Measurements from ENCODE around the gene PEAK1.

PEAK1 gene

GRCh38 chr15:77398927-77399326 lies 21.0 kb downstream of the PEAK1 start:
- no peak for DNase-seq (ENCODE audit: low read depth)

GRCh38 chr15:77396692-77397091 lies 23.2 kb downstream of the PEAK1 start:
- DNase-seq (ENCODE audit: low read depth) = no peak

- no peak for DNase-seq (ENCODE audit: low read depth)
Observed at GRCh38 chr15:77395013-77395774, 24.7 kb downstream of the PEAK1 start.

DNA sequence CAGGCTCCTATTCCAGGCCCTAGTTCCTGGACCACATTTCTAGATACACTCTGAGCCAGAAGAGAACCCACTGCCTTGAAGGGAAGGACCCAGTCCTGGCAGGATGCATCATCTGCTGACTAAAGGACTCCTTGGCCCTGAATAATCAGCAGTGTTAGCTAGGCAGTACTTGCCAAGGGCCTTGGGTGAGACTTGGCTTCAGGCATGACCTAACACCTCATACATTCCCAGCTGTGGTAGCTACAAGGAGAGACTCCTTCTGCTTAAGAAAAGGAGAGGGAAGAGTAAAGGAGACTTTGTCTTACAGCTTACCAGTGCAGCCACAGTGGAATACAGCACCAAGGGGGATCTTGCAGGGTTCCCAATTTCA lies 26.4 kb downstream of the PEAK1 start:
- DNase-seq (ENCODE audit: low read depth) = no peak

DNA sequence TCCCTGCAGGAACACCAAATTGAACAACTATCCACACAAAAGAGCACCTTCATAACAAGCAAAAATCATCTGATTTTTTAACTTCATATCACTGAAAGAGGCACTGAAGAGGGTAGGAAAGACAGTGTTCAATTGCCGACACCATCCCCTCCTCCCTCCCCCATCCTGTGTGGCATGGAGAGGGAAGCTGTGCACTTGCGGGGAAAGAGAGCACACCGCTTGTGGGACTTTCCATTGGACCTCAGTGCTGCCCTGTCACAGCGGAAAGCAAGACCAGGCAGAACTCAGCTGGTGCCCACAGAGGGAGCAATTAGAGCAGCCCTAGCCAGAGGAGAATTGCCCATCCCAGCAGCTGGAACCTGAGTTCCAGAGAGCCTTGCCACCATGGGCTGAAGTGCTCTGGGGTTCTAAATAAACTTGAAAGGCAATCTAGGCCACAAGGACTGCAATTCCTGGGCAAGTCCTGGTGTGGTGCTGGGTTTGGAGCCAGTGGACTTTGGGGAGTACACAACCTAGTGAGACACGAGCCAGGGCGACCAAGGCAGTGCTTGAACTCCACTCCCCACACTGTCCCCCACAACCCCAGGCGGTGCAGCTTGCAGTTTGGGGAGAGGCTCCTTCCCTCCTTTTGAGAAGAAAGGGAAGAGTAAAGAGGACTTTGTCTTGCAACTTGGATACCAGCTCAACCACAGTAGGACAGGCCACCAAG lies 27.0 kb downstream of the PEAK1 start:
- no peak for DNase-seq (ENCODE audit: low read depth)

GRCh38 chr15:77391372-77391951 lies 28.4 kb downstream of the PEAK1 start:
- DNase-seq (ENCODE audit: low read depth) = no peak

DNA sequence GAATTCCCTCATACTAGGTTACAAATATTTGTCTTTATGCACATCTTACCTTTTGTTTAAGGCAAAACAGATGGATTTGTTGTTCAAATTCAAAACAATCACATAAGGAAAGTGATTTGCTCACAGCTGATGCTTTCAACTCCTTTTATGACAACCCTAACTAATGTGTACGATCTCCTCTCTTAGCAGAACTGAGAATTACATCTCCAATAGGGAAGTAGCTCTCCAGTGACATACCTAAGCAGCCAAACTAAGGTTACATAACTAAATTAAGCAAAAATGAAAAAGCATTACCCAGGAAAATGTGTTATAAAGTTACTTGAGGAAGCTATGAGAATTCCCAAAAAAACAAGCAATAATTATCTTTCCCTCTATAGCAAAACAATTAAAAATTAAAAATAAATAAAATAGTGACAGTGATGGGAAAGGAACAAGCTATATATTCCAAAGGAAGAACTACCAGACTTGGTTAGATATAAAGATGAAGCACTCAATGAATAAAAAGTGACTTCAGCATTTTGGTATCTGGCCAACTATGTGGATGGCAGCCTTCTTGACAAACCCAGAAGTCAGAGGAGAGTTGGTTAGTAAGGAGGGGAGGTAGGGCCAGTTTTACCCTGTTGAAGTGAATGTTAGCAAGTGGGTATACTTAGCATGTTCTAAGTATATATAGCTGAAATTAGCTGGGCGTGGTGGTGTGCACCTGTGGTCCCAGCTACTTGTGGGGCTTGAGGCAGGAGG lies 32.4 kb downstream of the PEAK1 start:
- no peak for DNase-seq (ENCODE audit: low read depth)

DNA sequence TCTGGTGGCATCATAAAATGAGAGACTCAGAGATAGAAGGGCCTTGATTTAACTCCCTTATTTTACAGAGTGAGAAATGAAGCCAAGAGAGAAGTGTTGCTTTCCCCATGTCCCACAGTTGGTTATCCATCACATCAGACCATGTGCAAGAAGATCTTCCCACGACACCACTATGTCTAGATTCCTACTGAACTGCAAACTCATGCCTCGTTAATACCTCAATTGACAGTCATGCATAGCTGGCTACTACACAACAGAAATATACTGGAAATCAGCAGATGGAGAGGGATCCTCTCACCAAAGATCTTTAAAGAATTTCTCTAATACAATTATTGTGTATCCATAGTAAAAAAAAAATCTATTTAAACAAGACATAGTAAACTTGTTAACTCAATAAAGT lies 33.3 kb downstream of the PEAK1 start:
- DNase-seq (ENCODE audit: low read depth) = no peak

GRCh38 chr15:77384589-77385359 lies 35.1 kb downstream of the PEAK1 start:
- no peak for DNase-seq (ENCODE audit: low read depth)

DNA sequence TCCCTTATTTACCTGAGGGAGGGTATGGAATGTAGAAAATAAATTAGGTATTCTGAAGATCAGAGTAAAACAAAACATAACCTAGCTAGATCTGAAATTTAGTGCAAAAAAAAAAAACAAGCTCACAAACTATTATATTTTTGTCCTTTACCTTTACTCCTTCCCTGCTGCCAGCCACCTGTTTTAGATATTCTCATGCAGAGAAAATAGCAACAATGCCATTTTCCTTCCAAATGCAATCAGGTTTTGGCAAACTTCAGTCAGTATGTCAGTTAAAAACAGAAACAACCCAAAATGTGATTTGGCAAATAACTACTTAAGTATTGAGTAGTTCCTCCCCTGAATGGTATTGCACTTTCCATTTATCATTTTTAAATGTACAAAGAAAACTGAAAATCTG lies 35.8 kb downstream of the PEAK1 start:
- DNase-seq (ENCODE audit: low read depth) = no peak

DNA sequence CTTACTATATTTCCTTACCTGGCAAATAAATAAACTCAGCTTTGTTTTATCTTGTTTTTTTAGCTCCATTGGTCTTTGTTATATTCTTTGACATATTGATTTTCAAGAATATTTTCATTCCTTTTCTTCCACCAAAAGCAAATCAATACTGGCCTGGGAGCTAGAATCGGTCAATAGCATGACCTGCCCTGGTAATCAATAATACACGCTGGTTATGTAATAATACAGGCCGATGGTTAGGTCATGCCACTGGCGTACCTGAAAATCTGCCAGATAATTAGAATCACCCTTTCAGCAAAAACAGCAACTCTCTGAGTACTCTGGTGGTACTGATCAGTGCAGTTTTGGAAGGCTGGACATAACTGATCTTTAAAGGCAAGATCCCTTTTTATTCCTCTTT lies 39.9 kb downstream of the PEAK1 start:
- no peak for DNase-seq (ENCODE audit: low read depth)

DNA sequence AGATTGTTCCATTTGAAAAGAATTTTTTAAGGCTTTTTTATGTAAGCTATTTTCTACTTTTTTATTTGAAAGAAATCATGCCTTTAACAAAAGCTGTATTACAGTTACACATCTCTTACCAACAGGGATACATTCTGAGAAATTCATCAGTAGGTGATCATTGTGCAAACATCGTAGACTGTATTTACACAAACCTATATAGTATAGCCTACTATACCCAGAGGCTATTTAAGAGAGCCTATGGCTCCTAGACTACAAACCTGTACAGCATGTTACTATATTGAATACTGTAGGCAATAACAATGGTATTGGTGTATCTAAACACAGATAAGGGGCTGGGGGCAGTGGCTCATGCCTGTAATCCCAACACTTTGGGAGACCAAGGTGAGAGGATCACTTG lies 43.1 kb downstream of the PEAK1 start:
- DNase-seq (ENCODE audit: low read depth) = no peak

DNA sequence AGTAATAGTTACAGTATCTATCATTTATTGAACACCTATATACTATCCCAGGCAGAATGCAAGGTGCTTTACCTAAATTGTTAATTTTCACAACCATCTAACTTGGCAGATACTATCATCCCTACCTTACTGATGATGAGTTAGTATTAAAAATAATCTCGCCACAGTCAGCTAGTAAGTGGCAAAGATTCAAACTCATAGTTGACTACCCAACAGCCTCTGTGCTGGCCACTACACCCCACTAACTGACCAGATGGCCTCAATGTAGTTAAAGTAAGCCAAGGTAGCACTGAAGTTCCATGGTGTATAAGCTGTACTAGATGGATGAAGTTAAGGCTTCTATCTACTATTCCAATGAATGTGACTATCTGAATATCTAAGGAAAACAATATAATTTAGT lies 44.8 kb downstream of the PEAK1 start:
- no peak for DNase-seq (ENCODE audit: low read depth)

DNA sequence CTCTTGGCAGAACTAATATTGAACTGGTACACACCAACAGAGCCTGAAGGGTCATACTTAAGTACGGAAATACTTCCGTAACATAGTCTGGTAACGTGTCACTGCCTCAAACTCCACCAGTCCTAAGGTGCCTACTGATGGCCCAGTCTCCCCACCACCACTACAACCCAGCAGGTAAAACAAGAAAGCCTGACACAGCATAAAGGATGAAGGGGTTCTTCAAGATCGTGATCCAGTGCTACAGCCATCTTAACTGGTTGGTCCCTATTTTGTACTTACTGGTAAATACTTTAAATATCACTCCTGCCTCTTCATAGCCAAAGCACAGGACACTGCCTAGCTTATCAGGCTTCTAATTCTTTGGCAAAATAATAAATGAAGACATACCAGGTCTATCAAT lies 46.5 kb downstream of the PEAK1 start:
- DNase-seq (ENCODE audit: low read depth) = no peak

GRCh38 chr15:77371850-77372563 lies 47.9 kb downstream of the PEAK1 start:
- DNase-seq (ENCODE audit: low read depth) = no peak

DNA sequence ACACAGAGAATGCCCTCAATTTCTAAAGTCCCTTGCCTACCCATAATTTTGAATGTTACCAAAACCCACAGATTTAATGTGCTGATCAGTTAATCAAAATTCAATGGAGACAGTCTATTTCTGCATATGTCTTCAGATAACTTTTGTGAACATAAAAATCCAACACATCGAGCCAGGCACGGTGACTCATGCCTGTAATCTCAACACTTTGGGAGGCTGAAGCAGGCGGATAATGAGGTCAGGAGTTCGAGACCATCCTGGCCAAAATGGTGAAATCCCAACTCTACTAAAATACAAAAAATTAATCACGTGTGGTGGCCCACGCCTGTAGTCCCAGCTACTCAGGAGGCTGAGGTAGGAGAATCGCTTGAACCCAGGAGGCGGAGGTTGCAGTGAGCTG lies 49.3 kb downstream of the PEAK1 start:
- DNase-seq (ENCODE audit: low read depth) = no peak

DNA sequence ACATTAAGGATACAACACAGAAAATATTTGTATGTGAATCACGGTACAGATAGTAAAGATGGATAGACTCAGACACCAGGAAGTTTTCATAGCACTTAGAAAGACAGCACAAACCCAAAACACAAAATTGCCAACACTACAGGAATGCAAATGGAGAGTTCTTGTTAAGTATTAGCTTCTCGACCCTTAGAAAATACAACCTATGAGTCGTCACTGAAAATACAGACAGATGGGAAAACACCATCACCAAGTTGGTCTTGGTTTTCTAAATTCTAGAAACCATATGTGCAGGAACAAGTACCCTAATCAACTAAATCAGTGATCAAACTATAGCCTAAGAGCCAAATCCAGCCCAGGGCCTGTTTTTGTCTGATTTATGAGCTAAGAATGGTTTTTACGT lies 50.7 kb downstream of the PEAK1 start:
- no peak for DNase-seq (ENCODE audit: low read depth)

GRCh38 chr15:77367631-77368030 lies 52.3 kb downstream of the PEAK1 start:
- DNase-seq (ENCODE audit: low read depth) = no peak

DNA sequence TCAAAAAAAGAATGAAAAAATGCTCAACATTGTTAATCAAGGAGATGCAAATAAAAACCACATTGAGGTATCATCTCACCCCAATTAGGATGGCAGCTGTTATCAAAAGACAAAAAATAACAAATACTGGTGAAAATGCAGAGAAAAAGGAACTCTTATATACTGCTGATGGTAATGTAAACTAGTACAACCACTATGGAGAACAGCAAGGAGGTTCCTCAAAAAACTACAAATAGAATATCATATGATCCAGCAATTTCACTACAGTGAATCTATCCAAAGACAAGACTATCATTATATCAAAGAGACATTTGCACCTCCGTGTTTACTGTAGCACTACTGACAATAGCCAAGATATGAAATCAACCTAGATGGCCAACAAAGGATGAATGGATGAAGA lies 58.4 kb downstream of the PEAK1 start:
- DNase-seq (ENCODE audit: low read depth) = no peak

DNA sequence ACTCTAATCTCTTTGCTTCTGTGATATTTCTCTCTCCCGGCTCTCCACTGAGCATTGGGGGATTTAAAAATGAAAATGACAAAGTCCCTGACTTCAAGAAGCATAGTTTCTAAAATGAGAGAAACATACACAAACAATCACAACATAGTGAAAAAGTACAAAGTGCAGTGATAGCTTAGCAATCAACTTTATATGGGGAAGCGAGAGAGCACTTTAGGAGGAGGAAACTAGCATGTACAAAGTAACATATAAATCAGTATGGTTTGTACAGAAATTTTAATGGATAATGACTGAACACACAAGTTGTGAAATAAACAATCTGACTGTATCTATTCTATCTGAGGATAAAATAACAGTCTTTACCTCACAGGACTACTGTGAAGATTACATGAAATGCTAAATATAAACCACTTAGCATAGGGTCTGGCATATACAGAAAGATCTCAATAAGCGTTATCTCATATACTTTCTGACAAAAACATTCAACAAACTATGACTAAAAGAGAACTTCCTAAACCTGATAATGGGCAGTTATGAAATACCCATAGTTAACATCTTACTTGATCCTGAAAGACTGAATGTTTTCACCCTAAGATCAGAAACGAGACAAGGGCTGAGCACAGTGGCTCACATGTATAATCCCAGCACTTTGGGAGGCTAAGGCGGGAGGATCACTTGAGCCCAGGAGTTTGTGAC lies 61.2 kb downstream of the PEAK1 start:
- no peak for DNase-seq (ENCODE audit: low read depth)

GRCh38 chr15:77356305-77356704 lies 63.6 kb downstream of the PEAK1 start:
- DNase-seq (ENCODE audit: low read depth) = no peak
